Mesodermal cell (in vitro differentiated cells): Measurements from ENCODE around the gene ZNF598.

Source experiments
- H3K27ac ChIP-seq: 2 replicates; pipeline ENCODE4 v1.7.0; 2013; ENCODE audit warnings: mild to moderate bottlenecking, low read depth, low read length, moderate library complexity; ENCODE audit not compliant: severe bottlenecking
- H3K36me3 ChIP-seq: 2 replicates; pipeline ENCODE4 v1.7.1; 2013; ENCODE audit warnings: mild to moderate bottlenecking, low read length, moderate library complexity; ENCODE audit not compliant: control insufficient read depth, insufficient read depth
- H3K4me1 ChIP-seq: one replicate; pipeline ENCODE4 v1.7.1; 2013; ENCODE audit warnings: mild to moderate bottlenecking, low read length; ENCODE audit not compliant: insufficient read depth, control insufficient read depth, poor library complexity, severe bottlenecking
- H3K4me3 ChIP-seq: 2 replicates; pipeline ENCODE4 v1.7.0; 2013; ENCODE audit warnings: low read length, control low read depth, mild to moderate bottlenecking; ENCODE audit not compliant: insufficient read depth, poor library complexity, severe bottlenecking; ENCODE audit errors: extremely low read depth
- H3K9me3 ChIP-seq: 2 replicates; pipeline ENCODE4 v1.7.1; 2013; ENCODE audit warnings: mild to moderate bottlenecking, low read length, moderate library complexity; ENCODE audit not compliant: control insufficient read depth
- WGBS, 2 experiments: methylation state at CpG; one replicate each; pipeline ENCODE4 v1.1.5; 2013; ENCODE audit warnings: missing lambda C conversion rate in 2 of 2; ENCODE audit not compliant: insufficient coverage in 2 of 2; 5-methylcytosine and 5-hydroxymethylcytosine counted together

The ZNF598 gene

DNA sequence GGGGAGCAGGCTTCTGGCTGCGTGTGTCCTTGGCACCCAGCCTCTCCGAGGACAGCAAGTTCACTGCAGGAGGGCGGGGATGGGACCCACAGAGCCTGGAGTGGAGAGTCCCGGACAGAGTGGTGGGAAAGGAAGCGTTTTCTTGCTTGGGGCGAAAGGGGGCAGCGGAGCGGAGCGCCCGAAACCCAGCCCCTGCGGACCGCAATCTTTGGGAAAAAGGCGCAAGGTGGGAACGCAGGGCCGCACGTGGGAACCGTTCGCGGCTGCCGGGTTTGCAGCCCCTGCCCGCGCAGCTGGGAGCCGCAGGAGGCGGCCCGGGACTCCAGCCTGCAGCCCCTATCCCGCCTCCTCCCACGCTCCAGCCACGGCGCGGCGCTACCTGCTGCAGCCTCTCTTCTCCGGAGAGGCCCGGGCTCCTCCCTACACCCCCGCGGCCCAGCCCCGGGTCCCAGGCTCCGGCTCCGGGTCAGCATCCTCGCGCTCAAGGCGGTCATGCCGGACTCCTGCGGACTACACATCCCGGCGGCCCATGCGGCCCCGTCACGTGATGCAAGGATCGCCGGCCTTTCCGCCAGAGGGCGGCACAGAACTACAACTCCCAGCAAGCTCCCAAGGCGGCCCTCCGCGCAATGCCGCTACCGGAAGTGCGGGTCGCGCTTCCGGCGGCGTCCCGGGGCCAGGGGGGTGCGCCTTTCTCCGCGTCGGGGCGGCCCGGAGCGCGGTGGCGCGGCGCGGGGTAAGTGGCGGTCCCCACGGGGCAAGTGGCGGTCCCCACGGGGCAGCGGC, 37.9 kb upstream of the ZNF598 start, which contains the start of the genes NTHL1 and TSC2:
Gene NTHL1 (minus strand): TSS at position 505 of the 786 bp plus-strand sequence. CDS start 11 bp downstream, at position 494.
Gene TSC2 (plus strand): TSS at position 656 of the 786 bp plus-strand sequence. CDS start 631 bp downstream, outside the sequence.
- Histone ChIP-seq H3K9me3 (no peaks in the 10 kb centered on the region), H3K4me3 (peak within 1 kb of the TSS; percentile 94), H3K36me3 (peaks cover 28% of the 10 kb centered on the region), H3K4me1 (peaks cover 4% of the 10 kb centered on the region), H3K27ac (peak within 1 kb of the TSS; percentile 53)
- 0 to 1% methylated on average over 45 to 74 of the region's 81 CpGs for WGBS, 2 experiments

DNA sequence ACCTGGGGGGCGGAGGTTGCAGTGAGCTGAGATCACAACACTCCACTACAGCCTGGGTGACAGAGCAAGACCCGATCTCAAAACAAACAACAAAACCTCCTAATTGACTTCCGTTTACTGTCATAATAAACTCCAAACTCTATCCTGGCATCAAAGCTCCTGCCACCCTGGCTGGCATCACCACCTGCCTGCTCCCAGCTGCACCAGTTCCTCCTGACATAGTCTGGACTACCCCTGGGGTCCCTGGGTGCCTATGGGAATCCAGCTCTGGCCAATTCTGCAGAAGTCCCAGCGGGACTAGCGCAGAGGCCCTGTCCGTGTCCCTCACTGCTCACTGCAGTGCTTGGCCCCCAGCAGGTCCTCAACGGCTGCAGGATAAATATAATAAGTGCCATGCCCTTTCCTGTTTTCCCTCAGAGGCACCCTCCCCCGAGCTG, 37.3 kb upstream of the ZNF598 start:
- Histone ChIP-seq H3K4me3 (peak overlapping the region; percentile 94), H3K27ac (no peak overlapping the region), H3K9me3 (no peaks in the 10 kb centered on the region), H3K4me1 (peaks cover 4% of the 10 kb centered on the region), H3K36me3 (peaks cover 22% of the 10 kb centered on the region)
- 46 to 47% methylated on average over 8 of the region's 8 CpGs for WGBS, 2 experiments

DNA sequence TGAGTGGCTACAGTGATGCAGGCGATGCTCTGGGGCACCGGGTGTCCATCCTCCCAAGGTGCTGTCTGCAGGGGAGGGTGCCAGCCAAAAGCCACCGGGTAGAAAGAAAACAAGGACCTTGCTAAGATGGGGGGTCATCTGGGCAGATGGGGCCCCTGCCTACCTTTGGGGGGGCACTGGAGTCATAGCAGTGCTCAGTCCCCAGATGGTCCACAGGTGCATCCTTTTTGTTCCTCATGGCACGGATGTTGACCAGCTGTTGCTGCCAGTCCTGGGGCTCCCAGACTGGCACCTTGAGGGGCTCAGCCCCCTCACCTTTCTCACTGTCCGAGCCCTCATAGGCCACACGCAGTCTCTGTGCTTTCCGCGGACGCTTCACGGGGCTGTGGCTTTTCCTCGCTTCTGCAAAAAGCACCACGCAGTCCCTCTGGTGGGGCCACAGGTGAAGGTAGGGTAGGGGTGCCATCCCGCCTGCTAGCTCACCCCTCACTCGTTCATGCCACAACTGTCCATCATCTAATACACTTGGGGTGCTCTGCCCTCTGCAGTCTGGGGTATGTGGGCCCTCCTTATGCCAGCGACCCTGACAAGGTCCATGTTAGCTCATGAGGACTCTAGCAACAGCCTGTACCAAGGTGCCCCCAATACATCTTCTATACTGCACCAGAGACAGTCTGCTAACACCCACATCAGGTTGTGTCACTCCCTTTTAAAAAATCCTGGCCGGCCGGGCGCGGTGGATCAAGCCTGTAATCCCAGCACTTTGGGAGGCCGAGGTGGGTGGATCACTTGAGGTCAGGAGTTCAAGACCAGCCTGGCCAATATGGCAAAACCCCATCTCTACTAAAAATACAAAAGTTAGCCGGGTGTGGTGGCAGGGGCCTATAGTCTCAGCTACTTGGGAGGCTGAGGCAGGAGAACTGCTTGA, 36.6 kb upstream of the ZNF598 start:
- Histone ChIP-seq H3K36me3 (peaks cover 15% of the 10 kb centered on the region), H3K4me3 (peak overlapping the region; percentile 94), H3K9me3 (no peaks in the 10 kb centered on the region), H3K4me1 (peaks cover 4% of the 10 kb centered on the region), H3K27ac (no peak overlapping the region)
- 96 to 98% methylated on average over 14 of the region's 21 CpGs for WGBS, 2 experiments

DNA sequence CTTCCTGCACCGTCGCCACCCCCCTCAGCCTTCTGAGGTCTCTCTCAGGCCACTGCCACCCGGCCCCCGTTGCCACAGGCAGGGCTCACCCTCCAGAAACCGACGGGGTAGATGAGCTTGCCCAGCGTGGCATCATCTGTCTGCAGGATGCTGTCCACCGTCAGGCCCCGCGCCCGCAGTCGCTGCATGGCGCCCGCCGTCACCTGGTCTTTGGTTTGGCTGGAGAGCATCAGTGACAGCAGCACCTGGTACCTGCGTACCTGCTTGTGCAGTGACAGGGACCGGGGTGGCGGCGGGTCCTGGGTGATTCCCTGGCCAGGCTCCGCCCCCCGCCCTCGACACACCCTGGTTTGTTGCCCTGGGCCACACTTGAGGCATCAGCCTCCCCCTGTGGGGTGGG, 34.9 kb upstream of the ZNF598 start:
- WGBS, 2 experiments = 95 to 98% methylated on average over 18 to 20 of the region's 22 CpGs

DNA sequence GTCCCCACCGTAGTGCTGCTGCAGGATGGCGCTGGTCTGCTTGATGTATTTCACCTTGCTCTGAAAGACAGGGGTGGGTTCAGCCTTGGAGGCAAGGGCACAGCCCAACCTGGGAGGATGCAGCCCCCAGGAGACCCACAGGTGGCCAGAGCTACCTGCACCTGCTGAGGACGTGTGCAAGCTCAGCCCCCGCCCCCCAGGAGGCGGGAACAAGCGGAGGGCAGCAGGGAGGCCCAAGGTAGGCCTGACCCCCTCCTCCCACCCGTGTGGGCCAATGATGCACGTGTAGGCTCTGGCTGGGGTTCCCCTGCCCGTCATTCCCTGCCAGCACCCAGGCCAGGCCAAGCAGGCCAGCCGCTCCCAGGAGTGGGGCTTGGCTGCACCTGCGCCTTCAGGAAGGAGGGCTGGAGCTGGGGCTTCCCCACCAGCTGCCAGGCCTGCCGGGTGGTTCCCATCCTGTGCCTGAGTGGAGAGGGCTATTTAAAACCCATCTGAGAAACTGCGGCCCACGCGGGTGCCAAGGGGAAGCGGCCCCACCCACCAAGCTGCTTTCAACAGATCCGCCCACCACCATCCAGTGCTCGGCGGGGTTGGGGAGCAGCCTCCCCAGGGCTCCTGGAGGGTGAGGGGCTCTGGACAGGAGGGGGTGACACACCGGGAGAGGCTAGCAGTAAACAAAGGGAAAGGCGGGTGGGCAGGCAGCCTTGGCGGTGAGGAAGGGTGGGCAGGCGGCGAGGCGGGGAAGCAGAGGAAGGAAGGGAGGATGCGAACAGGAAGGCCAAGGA, 34.2 kb upstream of the ZNF598 start:
- Histone ChIP-seq H3K9me3 (no peaks in the 10 kb centered on the region), H3K27ac (no peak overlapping the region), H3K4me1 (peaks cover 10% of the 10 kb centered on the region), H3K36me3 (peaks cover 5% of the 10 kb centered on the region), H3K4me3 (no peak overlapping the region)
- WGBS, 2 experiments = 93 to 94% methylated on average over 11 to 20 of the region's 26 CpGs

More for the DNA sequence above, 34.9 kb upstream of the ZNF598 start:
- Histone ChIP-seq H3K4me1 (peaks cover 4% of the 10 kb centered on the region), H3K9me3 (no peaks in the 10 kb centered on the region), H3K4me3 (no peak overlapping the region), H3K27ac (no peak overlapping the region), H3K36me3 (peaks cover 4% of the 10 kb centered on the region)

DNA sequence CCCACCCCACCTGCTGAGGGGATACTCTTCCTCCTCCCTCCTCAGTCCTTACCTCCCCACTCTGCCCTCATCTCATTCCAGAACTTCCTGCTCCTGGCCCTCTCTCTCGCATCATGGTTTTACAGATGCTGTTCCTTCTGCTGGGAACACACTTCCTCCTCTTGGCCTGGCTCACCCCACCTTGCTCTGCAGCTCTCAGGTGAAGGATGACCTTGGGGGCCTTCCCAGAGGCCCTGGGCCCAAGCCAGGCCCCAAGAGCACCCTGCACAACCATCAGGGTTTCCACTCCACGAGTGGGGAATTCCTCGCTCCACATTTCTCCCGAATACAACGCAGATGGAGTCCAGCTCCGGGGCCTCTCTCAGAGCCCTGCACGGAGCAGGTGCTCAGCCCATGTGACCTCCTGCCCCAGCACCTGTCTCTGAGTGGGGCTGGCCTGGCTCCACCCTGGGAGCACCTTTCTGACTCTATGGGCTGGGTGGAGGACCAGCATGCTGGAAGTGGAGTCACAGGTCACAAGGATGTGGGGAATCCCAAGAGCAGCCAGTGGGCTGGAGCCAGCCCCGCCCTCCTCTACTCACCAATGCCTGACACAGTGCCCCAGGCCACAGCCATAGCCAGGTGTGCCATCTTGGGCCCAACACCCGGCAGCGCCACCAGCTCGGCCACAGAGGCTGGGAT, 33.5 kb upstream of the ZNF598 start:
- H3K4me3 ChIP-seq = no peak overlapping the region
- no peak overlapping the region for H3K27ac ChIP-seq
- WGBS, 2 experiments = 96% methylated on average over 10 to 11 of the region's 11 CpGs
- peaks cover 10% of the 10 kb centered on the region for H3K4me1 ChIP-seq
- H3K36me3 ChIP-seq = peaks cover 11% of the 10 kb centered on the region
- no peaks in the 10 kb centered on the region for H3K9me3 ChIP-seq

DNA sequence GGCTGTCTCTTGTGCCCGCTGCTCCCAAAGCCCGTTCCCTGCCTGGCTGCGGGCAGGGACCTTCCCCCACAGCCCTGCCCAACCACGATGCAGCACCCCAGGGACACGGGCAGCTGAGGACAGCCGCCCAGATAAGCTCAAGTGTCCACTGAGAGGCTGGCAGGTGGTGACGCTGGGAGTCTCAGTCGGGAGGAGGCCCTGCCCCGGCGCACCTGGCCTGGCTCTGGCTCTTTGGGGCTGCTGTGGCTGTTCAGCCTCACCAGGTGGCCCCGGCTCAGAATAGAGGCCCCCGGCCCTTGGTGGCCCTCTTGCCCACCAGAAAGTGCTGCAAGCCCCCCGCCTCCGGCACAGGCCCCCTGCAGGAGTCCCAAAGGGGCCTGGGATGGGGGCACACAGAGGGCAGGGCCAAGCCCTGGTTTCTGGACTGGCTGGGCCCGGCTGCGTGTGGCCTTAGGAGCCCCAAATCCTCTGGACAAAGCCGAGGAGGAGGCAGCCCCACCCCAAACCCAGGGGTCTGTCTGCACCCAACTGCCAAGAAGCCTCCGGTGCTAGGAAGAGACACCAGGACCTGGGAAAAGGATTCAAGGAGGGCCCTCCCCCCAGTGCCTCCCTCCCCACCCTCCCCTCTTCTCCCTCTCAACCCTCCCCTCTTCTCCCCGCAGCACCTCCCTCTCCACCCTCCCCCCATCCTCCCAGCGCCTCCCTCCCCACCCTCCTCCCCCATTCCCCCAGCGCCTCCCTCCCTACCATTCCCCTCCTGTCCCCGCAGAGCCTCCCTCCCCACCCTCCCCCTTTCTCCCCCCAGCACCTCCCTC, 32.8 kb upstream of the ZNF598 start:
- Histone ChIP-seq H3K27ac (no peak overlapping the region), H3K4me3 (no peak overlapping the region), H3K36me3 (peaks cover 18% of the 10 kb centered on the region), H3K4me1 (peaks cover 10% of the 10 kb centered on the region), H3K9me3 (no peaks in the 10 kb centered on the region)
- WGBS, 2 experiments = 93 to 95% methylated on average over 16 of the region's 22 CpGs

DNA sequence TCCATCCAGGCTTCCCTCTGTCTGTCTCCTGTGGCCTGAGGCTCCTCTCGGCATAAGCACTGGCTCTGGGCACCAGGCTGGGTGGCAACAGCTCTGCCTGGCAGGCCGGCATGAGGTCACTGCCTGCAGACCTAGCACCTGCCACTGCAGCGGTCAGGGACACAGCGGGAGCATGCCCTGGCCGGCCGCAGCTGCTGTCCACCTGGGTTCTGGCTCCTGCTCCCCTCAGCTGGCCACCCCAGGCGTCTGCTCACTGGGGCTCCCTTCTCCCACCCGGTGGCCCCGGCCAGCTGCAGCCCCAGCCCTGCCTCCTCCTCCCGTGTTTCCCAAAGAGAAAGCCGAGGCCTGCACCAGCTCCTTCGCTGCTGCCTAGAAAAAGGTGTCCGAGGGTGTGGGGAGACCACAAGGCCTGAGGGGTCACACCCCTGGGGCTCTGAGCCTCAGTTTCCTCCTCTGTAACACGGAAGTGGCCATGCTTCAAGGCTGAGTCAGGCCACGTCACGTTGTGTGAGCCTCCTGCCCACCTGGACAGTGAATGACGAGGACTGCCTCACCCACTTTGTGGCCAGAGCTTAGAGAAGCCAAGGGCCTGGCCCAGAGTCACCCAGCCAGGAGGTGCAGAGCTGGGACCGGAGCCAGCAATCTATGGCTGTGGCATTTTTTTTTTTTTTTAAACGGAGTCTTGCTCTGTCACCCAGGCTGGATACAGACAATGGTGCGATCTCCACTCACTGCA, 31.3 kb upstream of the ZNF598 start:
- Histone ChIP-seq H3K9me3 (no peaks in the 10 kb centered on the region), H3K4me1 (peaks cover 16% of the 10 kb centered on the region), H3K4me3 (no peak overlapping the region), H3K27ac (no peak overlapping the region), H3K36me3 (peaks cover 30% of the 10 kb centered on the region)
- WGBS, 2 experiments = 92 to 95% methylated on average over 18 to 19 of the region's 20 CpGs
